IPS-18c (cell line): Measurements from ENCODE around the gene DDIAS.
"Not testable (repeated sequence)": the region's sequence is repeated elsewhere in the genome, so short reads cannot be mapped to it uniquely, and the experiment has no call there.

Source experiments
- H3K4me3 ChIP-seq: 2 replicates; pipeline ENCODE4 v1.7.0; 2013; ENCODE audit warnings: low read depth, mild to moderate bottlenecking, low read length, moderate library complexity; ENCODE audit not compliant: insufficient read depth
- H3K9me3 ChIP-seq: one replicate; pipeline ENCODE4 v1.6.1; 2013; ENCODE audit warnings: mild to moderate bottlenecking, low read length, moderate library complexity; ENCODE audit not compliant: control insufficient read depth, insufficient read depth

Gene DDIAS

DNA sequence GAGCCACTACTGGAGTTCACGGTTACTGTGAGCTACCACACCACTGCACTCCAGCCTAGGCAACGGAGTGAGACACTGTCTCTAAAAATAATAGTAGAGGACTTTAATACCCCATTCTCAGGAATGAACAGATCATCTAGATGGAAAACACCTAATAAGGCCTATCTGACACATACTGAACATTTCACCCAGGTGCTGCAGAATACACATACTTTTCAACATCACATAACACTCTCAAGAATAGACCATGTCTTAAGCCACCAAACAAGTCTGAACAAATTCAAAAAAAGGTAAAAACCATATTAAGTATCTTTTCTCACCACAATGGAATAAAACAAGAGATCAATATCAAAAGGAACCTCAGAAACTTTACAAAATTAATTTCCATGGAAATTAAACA is 37.9 kb downstream of the DDIAS start:
- H3K4me3 ChIP-seq = no peak overlapping the region
- no peaks in the 10 kb centered on the region for H3K9me3 ChIP-seq

DNA sequence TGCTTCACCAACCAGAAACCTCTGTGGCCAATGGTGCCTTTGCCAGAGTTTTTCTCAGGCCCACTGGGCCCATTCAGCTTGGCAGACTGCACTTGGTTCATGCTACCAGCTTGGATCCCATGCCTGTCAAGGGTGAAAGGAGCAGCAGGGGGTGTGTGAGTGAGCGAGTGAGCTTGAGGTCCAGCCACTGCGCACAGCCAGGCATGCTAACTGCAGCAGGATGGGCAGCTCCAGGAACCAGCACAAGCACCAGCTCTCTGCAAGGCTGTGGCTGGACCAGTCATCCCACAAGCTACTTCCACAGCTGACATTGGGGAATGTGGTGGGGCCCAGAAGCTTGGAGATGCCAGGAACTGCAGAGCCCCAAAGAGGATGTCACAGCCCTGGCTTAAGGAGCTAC is 40.8 kb downstream of the DDIAS start:
- no peaks in the 10 kb centered on the region for H3K9me3 ChIP-seq
- H3K4me3 ChIP-seq = no peak overlapping the region

DNA sequence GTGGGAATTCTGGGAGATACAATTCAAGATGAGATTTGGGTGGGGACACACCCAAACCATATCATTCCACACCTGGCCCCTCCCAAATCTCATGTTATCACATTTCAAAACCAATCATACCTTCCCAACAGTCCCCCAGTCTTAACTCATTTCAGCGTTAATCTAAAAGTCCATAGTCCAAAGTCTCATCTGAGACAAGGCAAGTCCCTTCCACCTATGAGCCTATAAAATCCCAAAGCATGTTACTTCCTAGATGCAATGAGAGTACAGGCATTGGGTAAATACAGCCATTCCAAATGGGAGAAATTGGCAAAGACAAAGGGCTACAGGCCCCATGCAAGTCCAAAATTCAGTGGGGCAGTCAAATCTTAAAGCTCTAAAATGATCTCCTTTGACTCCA is 41.9 kb downstream of the DDIAS start:
- H3K9me3 ChIP-seq = not testable (repeated sequence)

DNA sequence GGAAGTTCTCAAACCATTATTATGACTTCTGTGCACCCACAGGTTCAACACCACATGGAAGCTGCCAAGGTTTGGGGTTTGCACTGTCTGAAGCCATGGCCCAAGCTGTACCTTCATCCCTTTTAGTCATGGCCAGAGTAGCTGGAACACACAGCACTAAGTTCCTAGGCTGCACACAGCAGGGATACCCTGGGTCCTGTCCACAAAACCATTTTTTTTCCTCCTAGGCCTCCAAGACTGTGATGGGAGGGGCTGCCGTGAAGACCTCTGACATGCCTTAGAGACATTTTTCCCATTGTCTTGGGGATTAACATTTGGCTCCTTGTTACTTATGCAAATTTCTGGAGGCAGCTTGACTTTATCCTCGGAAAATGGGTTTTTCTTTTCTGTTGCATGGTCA is 42.7 kb downstream of the DDIAS start:
- no peaks in the 10 kb centered on the region for H3K9me3 ChIP-seq

More for the DNA sequence above, 41.9 kb downstream of the DDIAS start:
- H3K4me3 ChIP-seq = not testable (repeated sequence)

DNA sequence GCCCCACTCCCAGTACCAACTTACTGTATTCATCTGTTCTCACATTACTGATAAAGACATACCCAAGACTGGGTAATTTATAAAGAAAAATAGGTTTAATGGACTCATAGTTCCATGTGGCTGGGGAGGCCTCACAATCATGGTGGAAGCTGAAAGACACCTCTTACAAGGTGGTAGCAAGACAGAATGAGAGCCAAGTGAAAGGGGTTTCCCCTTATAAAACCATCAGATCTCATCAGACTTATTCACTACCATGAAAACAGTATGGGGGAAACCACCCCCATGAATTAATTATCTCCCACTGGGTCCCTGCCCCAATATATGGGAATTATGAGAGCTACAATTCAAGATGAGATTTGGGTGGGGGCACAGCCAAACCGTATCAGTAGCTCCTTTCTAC is 43.5 kb downstream of the DDIAS start:
- H3K9me3 ChIP-seq = not testable (repeated sequence)

More for the DNA sequence above, 42.7 kb downstream of the DDIAS start:
- no peak overlapping the region for H3K4me3 ChIP-seq

DNA sequence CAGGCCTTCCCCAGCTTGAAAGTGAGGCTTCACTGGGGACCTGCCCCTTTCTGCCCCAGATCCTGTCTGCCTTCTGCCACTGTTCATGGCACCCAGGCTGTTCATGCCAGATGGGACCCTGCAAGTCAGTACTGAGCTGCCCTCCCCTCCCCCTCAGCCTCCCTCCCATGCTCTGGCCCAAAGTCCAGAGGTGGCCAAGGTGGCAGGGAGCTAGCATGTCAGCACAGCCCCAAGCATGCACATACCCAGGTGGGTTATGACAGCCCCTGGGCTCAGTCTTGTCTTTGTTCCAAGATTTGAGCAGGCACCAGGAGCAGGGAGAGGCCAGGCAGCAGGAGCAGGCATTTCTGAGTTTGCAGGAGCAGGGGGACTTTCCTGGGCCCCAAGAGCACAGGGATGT is 44.1 kb downstream of the DDIAS start:
- H3K9me3 ChIP-seq = no peaks in the 10 kb centered on the region
- H3K4me3 ChIP-seq = no peak overlapping the region

More for the DNA sequence above, 43.5 kb downstream of the DDIAS start:
- not testable (repeated sequence) for H3K4me3 ChIP-seq

DNA sequence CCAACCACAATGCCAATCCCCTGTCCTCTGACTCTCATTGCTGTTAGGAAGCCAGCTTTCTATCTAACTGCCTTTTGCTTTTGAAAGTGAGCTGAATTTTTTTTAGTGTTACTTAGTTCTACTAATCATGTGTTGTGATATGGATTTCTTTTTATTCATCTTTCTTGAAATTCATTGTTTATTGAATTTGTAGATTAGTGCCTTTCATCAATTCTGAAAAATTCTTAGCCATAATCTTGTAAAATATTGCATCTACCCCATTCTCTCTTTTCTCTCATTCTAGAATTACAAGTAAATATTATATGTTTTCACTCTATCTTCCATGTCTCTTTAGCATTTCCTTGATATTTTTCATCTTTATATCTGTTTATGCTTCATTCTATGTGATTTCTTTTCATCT is 47.8 kb downstream of the DDIAS start:
- Histone ChIP-seq H3K4me3 (no peak overlapping the region), H3K9me3 (no peaks in the 10 kb centered on the region)

DNA sequence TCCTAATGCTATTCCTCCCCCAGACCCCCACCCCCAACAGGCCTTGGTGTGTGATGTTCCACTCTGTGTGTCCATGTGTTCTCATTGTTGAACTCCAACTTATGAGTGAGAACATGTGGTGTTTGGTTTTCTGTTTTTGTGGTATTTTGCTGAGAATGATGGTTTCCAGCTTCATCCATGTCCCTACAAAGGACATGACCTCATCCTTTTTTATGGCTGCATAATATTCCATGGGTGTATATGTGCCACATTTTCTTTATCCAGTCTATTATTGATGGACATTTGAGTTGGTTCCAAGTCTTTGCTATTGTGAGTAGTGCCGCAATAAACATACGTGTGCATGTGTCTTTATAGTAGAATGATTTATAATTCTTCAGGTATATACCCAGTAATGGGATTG is 49.0 kb downstream of the DDIAS start:
- H3K4me3 ChIP-seq, H3K9me3 ChIP-seq: not testable (repeated sequence)

DNA sequence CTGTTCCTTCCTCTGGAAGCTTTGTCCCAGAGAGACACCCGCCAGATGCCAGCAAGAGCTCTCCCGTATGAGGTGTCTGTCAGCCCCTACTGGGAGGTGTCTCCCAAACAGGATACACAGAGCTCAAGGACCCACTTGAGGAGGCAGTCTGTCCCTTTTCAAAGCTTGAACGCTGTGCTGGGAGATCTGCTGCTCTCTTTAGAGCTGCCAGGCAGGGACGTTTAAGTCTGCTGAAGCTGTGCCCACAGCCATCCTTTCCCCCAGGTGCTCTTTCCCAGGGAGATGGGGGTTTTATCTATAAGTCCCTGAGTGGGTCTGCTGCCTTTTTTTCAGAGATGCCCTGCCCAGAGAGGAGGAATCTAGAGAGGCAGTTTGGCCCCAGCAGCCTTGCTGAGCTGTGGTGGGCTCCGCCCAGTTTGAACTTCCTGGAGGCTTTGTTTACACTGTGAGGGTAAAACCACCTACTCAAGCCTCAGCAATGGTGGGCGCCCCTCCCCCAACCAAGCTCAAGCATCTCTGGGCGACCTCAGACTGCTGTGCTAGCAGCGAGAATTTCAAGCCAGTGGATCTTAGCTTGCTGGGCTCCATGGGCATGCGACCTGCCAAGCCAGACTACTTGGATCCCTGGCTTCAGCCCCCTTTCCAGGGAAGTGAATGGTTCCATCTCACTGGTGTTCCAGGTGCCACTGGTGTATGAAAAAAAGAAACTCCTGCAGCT is 54.4 kb downstream of the DDIAS start:
- not testable (repeated sequence) for H3K4me3 ChIP-seq, H3K9me3 ChIP-seq

DNA sequence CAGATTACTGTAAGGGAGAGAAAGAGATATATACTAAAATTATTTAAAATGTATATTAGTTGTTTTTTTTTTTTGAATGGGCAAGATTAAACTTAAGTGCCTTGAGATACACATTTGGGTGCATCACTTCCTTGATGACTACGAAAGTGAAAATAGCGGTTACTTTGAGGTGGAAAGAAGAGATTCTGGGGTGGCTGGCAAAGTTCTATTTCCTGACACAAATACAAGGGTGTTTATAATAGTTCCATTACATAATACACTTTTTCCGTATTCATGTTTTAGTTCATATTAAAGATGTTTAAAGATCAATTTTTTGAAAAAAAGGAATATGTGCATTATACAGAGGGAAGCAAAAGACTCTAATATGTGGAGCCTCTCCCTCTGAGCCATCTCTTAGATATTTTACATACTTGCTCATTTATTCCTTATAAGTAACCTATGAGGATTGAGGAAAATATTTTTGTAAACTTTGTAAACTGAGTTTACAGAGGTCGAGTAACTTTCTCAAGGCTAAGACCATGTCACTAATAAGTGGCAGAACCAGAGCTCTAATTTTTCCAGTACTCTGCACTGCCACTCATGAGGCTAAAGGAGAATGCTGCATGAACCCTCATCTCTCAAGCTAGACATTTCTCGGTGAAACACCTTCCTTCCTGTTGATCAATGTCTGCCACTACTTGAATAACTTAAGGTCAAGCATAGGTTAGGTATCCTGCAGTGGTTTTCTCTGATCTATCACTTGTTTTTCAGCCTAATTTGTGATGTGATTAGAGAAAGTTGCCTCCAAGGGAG is 58.6 kb downstream of the DDIAS start:
- H3K9me3 ChIP-seq = no peaks in the 10 kb centered on the region
- no peak overlapping the region for H3K4me3 ChIP-seq

DNA sequence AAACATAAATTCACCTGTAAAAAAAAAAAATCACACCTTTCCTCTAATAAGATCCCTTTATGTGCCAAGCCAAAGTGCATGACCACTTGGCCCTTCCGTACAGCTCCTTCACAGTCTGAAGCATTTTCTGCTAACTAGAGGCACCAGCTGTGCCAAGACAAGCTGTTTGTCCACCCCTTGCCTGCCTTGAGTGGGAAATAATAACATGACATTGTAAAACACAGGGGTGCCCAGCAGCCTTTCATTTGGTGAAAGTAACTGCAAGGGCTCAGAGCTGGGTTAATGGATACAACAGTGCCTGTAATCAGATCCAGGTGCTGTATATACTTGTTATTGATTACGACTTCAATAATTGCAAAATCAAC is 59.2 kb downstream of the DDIAS start:
- H3K9me3 ChIP-seq = no peaks in the 10 kb centered on the region
- no peak overlapping the region for H3K4me3 ChIP-seq

DNA sequence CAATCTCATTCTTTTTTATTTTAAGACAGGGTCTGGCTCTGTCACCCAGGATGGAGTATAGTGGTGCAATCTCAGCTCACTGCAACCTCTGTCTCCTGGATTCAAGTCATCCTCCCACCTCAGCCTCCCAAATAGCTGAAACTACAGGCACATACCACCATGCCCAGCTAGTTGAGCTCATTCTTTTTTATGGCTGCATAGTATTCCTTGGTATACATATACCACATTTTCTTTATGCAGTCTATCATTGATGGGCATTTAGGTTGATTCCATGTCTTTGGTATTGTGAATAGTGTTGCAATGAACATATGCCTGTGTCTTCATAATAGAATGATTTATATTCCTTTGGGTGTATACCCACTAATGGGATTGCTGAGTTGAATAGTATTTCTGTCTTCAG is 60.5 kb downstream of the DDIAS start:
- not testable (repeated sequence) for H3K9me3 ChIP-seq, H3K4me3 ChIP-seq

DNA sequence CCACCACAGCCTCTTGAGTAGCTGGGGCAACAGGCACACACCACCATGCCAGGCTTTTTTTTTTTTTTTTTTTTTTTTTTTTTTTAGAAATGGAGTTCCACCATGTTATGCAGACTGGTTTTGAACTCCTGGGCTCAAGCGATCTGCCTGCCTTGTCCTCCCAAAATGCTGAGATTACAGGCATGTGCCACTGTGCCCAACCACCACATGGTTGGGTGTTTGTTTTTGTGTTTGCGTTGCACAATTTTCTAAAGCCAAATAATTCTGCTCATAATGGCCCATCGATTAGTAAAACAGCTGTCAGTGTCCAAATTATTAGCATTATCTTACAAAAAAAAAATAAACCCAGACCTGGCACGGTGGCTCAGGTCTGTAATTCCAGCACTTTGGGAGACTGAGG is 65.8 kb downstream of the DDIAS start:
- Histone ChIP-seq H3K9me3 (no peaks in the 10 kb centered on the region), H3K4me3 (no peak overlapping the region)

DNA sequence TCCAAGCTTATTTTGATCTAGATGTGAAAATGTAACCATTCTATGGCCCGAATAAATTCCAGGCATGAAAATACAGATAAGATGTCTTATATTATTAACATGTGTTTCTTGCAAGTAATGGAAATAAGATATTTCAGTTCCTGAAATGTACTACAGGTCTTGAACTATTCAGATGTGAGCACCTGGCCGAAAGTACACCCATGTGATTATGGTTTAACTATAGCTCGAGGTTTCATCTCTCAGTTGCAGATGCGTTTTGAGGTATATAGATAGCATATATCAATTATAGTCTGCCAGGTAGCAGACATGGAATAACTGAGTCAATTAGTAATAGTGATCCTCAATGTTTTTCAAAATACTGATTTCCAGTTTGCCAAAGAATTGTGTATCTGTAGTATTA is 68.3 kb downstream of the DDIAS start:
- Histone ChIP-seq H3K4me3 (no peak overlapping the region), H3K9me3 (no peaks in the 10 kb centered on the region)

DNA sequence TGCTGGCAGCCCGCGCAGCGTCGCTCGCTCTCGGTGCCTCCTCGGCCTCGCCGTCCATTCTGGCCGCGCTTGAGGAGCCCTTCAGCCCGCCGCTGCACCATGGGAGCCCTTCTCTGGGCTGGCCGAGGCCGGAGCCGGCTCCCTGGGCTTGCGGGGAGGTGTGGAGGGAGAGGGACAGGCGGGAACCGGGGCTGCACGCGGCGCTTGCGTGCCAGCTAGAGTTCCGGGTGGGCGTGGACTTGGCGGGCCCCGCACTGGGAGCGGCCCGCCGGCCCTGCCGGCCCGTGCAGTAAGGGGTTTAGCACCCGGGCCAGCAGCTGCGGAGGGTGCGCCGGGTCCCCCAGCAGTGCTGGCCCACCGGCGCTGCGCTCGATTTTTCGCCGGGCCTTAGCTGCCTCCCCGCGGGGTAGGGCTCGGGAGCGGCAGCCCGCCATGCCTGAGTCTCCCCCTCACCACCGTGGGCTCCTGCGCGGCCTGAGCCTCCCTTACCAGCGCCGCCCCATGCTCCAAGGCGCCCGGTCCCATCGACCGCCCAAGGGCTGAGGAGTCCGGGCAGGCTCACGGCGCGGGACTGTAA is 69.1 kb downstream of the DDIAS start:
- H3K4me3 ChIP-seq, H3K9me3 ChIP-seq: not testable (repeated sequence)

DNA sequence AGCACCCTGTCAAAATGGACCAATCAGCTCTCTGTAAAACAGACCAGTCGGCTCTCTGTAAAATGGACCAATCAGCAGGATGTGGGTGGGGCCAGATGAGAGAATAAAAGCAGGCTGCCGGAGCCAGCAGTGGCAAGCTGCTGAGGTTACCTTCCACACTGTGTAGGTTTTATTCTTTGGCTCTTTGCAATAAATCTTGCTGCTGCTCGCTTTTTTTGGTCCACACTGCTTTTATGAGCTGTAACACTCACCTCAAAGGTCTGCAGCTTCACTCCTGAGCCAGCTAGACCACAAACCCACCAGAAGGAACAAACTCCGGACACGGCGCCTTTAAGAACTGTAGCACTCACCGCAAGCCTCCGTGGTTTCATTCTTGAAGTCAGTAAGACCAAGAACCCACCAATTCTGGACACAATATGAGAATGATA is 70.0 kb downstream of the DDIAS start:
- H3K9me3 ChIP-seq, H3K4me3 ChIP-seq: not testable (repeated sequence)

DNA sequence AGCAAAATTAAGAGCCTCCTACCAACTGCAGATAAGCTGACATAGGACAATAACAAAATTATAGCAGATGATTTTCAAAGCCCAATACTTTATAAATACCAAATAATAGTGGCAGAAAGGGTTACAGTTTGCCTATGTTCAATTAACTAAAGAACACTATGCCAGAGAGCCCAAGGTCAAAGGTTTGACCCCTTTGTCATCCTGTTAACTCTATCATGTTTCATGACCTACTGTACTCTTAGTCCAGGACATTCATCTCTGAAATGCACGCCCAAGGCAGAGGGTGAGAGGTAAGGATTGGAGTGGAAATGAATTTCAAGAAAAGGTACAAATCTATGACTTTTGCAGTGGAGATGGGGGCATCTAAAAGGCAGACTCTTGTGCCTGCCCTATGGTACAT is 70.6 kb downstream of the DDIAS start:
- Histone ChIP-seq H3K9me3 (no peaks in the 10 kb centered on the region), H3K4me3 (no peak overlapping the region)

DNA sequence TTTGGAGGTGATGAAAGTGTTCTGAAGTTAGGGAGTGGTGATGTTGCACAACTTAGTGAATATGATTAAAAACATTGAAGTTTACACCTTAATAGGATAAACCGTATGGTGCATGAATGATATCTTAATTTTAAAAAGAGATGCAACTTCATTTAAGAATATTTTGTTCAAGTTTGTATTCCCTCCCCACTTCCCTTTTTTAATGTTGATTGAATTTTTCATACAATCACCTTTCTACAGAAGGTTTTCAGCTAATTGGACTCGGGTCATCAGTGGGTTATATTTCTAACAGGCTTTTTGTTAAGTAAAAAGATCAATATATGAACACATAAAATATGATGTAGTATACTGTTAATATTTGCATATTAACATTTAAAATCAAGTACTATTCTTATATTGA is 72.6 kb downstream of the DDIAS start:
- Histone ChIP-seq H3K4me3 (no peak overlapping the region), H3K9me3 (no peaks in the 10 kb centered on the region)
